ENCODE results near the gene NDUFC1. TPM values are rescaled to one million over a fixed set of nuclear protein-coding genes. Genes with fewer than 3 reads are reported as not detected.
"Not testable (repeated sequence)": the region's sequence is repeated elsewhere in the genome, so short reads cannot be mapped to it uniquely, and the experiment has no call there.

Gene NDUFC1
- total and polyA plus RNA-seq, 3 experiments from 2014 or later, result 49.6 to 146 (median 50.2) TPM

GRCh38 chr4:139322541-139322940, 20.3 kb upstream of the NDUFC1 start:
- not testable (repeated sequence) for H3K36me3 Mint-ChIP-seq; H3K4me3 ChIP-seq (ENCODE audit: low read length); H3K9me3 Mint-ChIP-seq; H3K4me3 Mint-ChIP-seq; H3K9me3 ChIP-seq (ENCODE audit: low read length); H3K27me3 ChIP-seq (ENCODE audit: insufficient read depth, low read length, poor library complexity, severe bottlenecking); H3K27ac Mint-ChIP-seq; H3K36me3 ChIP-seq (ENCODE audit: insufficient read depth, low read length); H3K27ac ChIP-seq (ENCODE audit: low read depth, low read length); H3K27me3 Mint-ChIP-seq; DNase-seq
- POLR2A ChIA-PET, result interaction anchor here (0.6 kb wide), 1 partner anchor 61 kb away, joined by 9 read pairs; no protein-coding TSS in a partner anchor
- H3K4me1 ChIP-seq (ENCODE audit: insufficient read depth, low read length), result peaks cover 20% of the 10 kb centered on the region
- CTCF ChIA-PET, result interaction anchor here (0.7 to 2.0 kb wide), 3 partner anchors 11 to 27 kb away, joined by 3 to 7 read pairs (median 5); no protein-coding TSS in a partner anchor
- peaks cover 57 to 70% (median 69%) of the 10 kb centered on the region in 3 donors for H3K4me1 Mint-ChIP-seq

GRCh38 chr4:139322070-139322469, 19.8 kb upstream of the NDUFC1 start:
- DNase-seq; POLR2A ChIA-PET; H3K9me3 ChIP-seq (ENCODE audit: low read length); H3K36me3 ChIP-seq (ENCODE audit: insufficient read depth, low read length); H3K36me3 Mint-ChIP-seq; H3K4me3 ChIP-seq (ENCODE audit: low read length); H3K27me3 Mint-ChIP-seq; H3K27me3 ChIP-seq (ENCODE audit: insufficient read depth, low read length, poor library complexity, severe bottlenecking); H3K9me3 Mint-ChIP-seq; H3K27ac ChIP-seq (ENCODE audit: low read depth, low read length): not testable (repeated sequence)
- H3K4me1 ChIP-seq (ENCODE audit: insufficient read depth, low read length), result peaks cover 24% of the 10 kb centered on the region
- peak overlapping the region in 1 of 8 donors; percentile 70 for H3K27ac Mint-ChIP-seq
- CTCF ChIA-PET, result interaction anchor here (0.7 to 2.0 kb wide), 2 partner anchors 24 to 26 kb away, joined by 3 to 5 read pairs; no protein-coding TSS in a partner anchor
- peaks cover 58 to 75% (median 74%) of the 10 kb centered on the region in 3 donors for H3K4me1 Mint-ChIP-seq
- peak overlapping the region in 1 of 7 donors; percentile 44 for H3K4me3 Mint-ChIP-seq

- no peak overlapping the region for H3K27ac ChIP-seq (ENCODE audit: low read depth, low read length)
- no peaks in the 10 kb centered on the region for H3K36me3 ChIP-seq (ENCODE audit: insufficient read depth, low read length)
- POLR2A ChIA-PET, result no interaction called here
- peak overlapping the region in 3 of 8 donors; percentile 17 to 54 (median 47) for H3K27ac Mint-ChIP-seq
- peaks cover 0 to 1% of the 10 kb centered on the region in 2 donors for H3K27me3 Mint-ChIP-seq
- H3K4me3 ChIP-seq (ENCODE audit: low read length), result no peak overlapping the region
- no peaks in the 10 kb centered on the region for H3K27me3 ChIP-seq (ENCODE audit: insufficient read depth, low read length, poor library complexity, severe bottlenecking)
- H3K36me3 Mint-ChIP-seq, result peaks cover 5 to 7% (median 6%) of the 10 kb centered on the region in 3 donors
- H3K4me1 Mint-ChIP-seq, result peaks cover 64 to 81% (median 79%) of the 10 kb centered on the region in 3 donors
- peaks cover 46% of the 10 kb centered on the region for H3K4me1 ChIP-seq (ENCODE audit: insufficient read depth, low read length)
- no peak for DNase-seq
- no peaks in the 10 kb centered on the region for H3K9me3 Mint-ChIP-seq
- CTCF ChIA-PET, result interaction anchor here (1.4 kb wide), 1 partner anchor 11 kb away, joined by 3 read pairs; no protein-coding TSS in a partner anchor
- H3K4me3 Mint-ChIP-seq, result peak overlapping the region in 1 of 7 donors; percentile 25
- H3K9me3 ChIP-seq (ENCODE audit: low read length), result no peaks in the 10 kb centered on the region
These were observed 17.3 kb upstream of the NDUFC1 start for GRCh38 chr4:139319571-139319970.

GRCh38 chr4:139317635-139318034, 15.4 kb upstream of the NDUFC1 start:
- no peaks in the 10 kb centered on the region for H3K9me3 Mint-ChIP-seq
- Histone ChIP-seq H3K4me1 (ENCODE audit: insufficient read depth, low read length) (peaks cover 58% of the 10 kb centered on the region), H3K4me3 (ENCODE audit: low read length) (no peak overlapping the region), H3K36me3 (ENCODE audit: insufficient read depth, low read length) (no peaks in the 10 kb centered on the region), H3K27me3 (ENCODE audit: insufficient read depth, low read length, poor library complexity, severe bottlenecking) (no peaks in the 10 kb centered on the region), H3K27ac (ENCODE audit: low read depth, low read length) (no peak overlapping the region), H3K9me3 (ENCODE audit: low read length) (no peaks in the 10 kb centered on the region)
- H3K27me3 Mint-ChIP-seq, result peaks cover 0 to 1% of the 10 kb centered on the region in 2 donors
- CTCF ChIA-PET, result no interaction called here
- no peak overlapping the region for H3K27ac Mint-ChIP-seq
- POLR2A ChIA-PET, result no interaction called here
- DNase-seq, result no peak
- H3K36me3 Mint-ChIP-seq, result peaks cover 5 to 7% (median 6%) of the 10 kb centered on the region in 3 donors
- no peak overlapping the region for H3K4me3 Mint-ChIP-seq
- H3K4me1 Mint-ChIP-seq, result peaks cover 70 to 84% (median 83%) of the 10 kb centered on the region in 3 donors

- Histone ChIP-seq H3K4me3 (ENCODE audit: low read length) (no peak overlapping the region), H3K9me3 (ENCODE audit: low read length) (no peaks in the 10 kb centered on the region), H3K36me3 (ENCODE audit: insufficient read depth, low read length) (no peaks in the 10 kb centered on the region), H3K27ac (ENCODE audit: low read depth, low read length) (no peak overlapping the region), H3K27me3 (ENCODE audit: insufficient read depth, low read length, poor library complexity, severe bottlenecking) (no peaks in the 10 kb centered on the region), H3K4me1 (ENCODE audit: insufficient read depth, low read length) (peaks cover 67% of the 10 kb centered on the region)
- Mint-ChIP-seq H3K4me1 (peaks cover 69 to 84% (median 83%) of the 10 kb centered on the region in 3 donors), H3K36me3 (peaks cover 4 to 6% (median 5%) of the 10 kb centered on the region in 3 donors), H3K27ac (peak overlapping the region in 6 of 8 donors; percentile 1 to 93 (median 46)), H3K27me3 (no peaks in the 10 kb centered on the region), H3K4me3 (peak overlapping the region in 3 of 7 donors; percentile 18 to 60 (median 57)), H3K9me3 (no peaks in the 10 kb centered on the region)
- ChIA-PET POLR2A (no interaction called here), CTCF (no interaction called here)
- no peak for DNase-seq
These were observed 14.5 kb upstream of the NDUFC1 start for GRCh38 chr4:139316733-139317132.

- Mint-ChIP-seq H3K36me3 (peaks cover 4 to 6% (median 6%) of the 10 kb centered on the region in 3 donors), H3K9me3 (no peaks in the 10 kb centered on the region), H3K4me3 (peak overlapping the region in 5 of 7 donors; percentile 19 to 54 (median 38)), H3K27ac (peak overlapping the region in 6 of 8 donors; percentile 36 to 93 (median 78)), H3K4me1 (peaks cover 68 to 83% (median 80%) of the 10 kb centered on the region in 3 donors), H3K27me3 (no peaks in the 10 kb centered on the region)
- Histone ChIP-seq H3K9me3 (ENCODE audit: low read length) (no peaks in the 10 kb centered on the region), H3K36me3 (ENCODE audit: insufficient read depth, low read length) (no peaks in the 10 kb centered on the region), H3K4me3 (ENCODE audit: low read length) (no peak overlapping the region), H3K4me1 (ENCODE audit: insufficient read depth, low read length) (peaks cover 71% of the 10 kb centered on the region), H3K27ac (ENCODE audit: low read depth, low read length) (no peak overlapping the region), H3K27me3 (ENCODE audit: insufficient read depth, low read length, poor library complexity, severe bottlenecking) (no peaks in the 10 kb centered on the region)
- POLR2A ChIA-PET, result no interaction called here
- CTCF ChIA-PET, result interaction anchor here (2.1 kb wide), 1 partner anchor 14 kb away, joined by 9 read pairs; the partner anchor contains the start of genes NAA15 and NDUFC1
- DNase-seq, result no peak
These were observed 13.0 kb upstream of the NDUFC1 start for GRCh38 chr4:139315221-139315675.

GRCh38 chr4:139314047-139314800, 11.9 kb upstream of the NDUFC1 start:
- Mint-ChIP-seq H3K27me3 (no peaks in the 10 kb centered on the region), H3K9me3 (no peaks in the 10 kb centered on the region), H3K27ac (peak overlapping the region; percentile 36 to 93 (median 80)), H3K36me3 (peaks cover 0 to 4% (median 1%) of the 10 kb centered on the region in 3 donors), H3K4me1 (peaks cover 65 to 81% (median 80%) of the 10 kb centered on the region in 3 donors), H3K4me3 (peak overlapping the region; percentile 21 to 54 (median 37))
- Histone ChIP-seq H3K9me3 (ENCODE audit: low read length) (no peaks in the 10 kb centered on the region), H3K27ac (ENCODE audit: low read depth, low read length) (no peak overlapping the region), H3K27me3 (ENCODE audit: insufficient read depth, low read length, poor library complexity, severe bottlenecking) (no peaks in the 10 kb centered on the region), H3K4me3 (ENCODE audit: low read length) (peak overlapping the region; percentile 26), H3K36me3 (ENCODE audit: insufficient read depth, low read length) (no peaks in the 10 kb centered on the region), H3K4me1 (ENCODE audit: insufficient read depth, low read length) (peaks cover 63% of the 10 kb centered on the region)
- POLR2A ChIA-PET, result no interaction called here
- CTCF ChIA-PET, result interaction anchor here (2.1 kb wide), 1 partner anchor 13 kb away, joined by 9 read pairs; the partner anchor contains the start of genes NAA15 and NDUFC1
- DNase-seq, result peak in 1 of 5 donors; percentile 15

GRCh38 chr4:139313414-139313813, 11.1 kb upstream of the NDUFC1 start:
- H3K36me3 ChIP-seq (ENCODE audit: insufficient read depth, low read length); H3K9me3 Mint-ChIP-seq; H3K27ac ChIP-seq (ENCODE audit: low read depth, low read length); POLR2A ChIA-PET; H3K36me3 Mint-ChIP-seq; CTCF ChIA-PET; H3K4me3 ChIP-seq (ENCODE audit: low read length); DNase-seq; H3K9me3 ChIP-seq (ENCODE audit: low read length); H3K27me3 ChIP-seq (ENCODE audit: insufficient read depth, low read length, poor library complexity, severe bottlenecking); H3K27me3 Mint-ChIP-seq: not testable (repeated sequence)
- H3K4me3 Mint-ChIP-seq, result peak overlapping the region in 5 of 7 donors; percentile 21 to 54 (median 30)
- peaks cover 66 to 83% (median 82%) of the 10 kb centered on the region in 3 donors for H3K4me1 Mint-ChIP-seq
- peaks cover 63% of the 10 kb centered on the region for H3K4me1 ChIP-seq (ENCODE audit: insufficient read depth, low read length)
- peak overlapping the region in 6 of 8 donors; percentile 72 to 93 (median 80) for H3K27ac Mint-ChIP-seq

Measured in CD8-positive, alpha-beta memory T cell (primary cell).